ENCODE measurements around the gene ERVFRD-1. TPM values are rescaled to one million over a fixed set of nuclear protein-coding genes. Genes with fewer than 3 reads are reported as not detected.

Gene ERVFRD-1
- total and polyA plus RNA-seq, 2 donors from 2014 or later = 0.24 to 0.57 TPM

GRCh38 chr6:11094411-11094851 lies 17.1 kb downstream of the ERVFRD-1 start:
- no peak for TF ChIP-seq CTCF (IDR thresholded peaks at IDR 0.05; ENCODE audit: borderline replicate concordance, extremely low read depth, insufficient read depth)
- intact Hi-C loops (cut with DNase I) = no loop called here
- DNase-seq = peak; percentile 52 to 79 (median 73)
- H3K4me3 ChIP-seq (ENCODE audit: low read length in 3 of 3) = peak overlapping the region; percentile 74 to 89 (median 80)
- H3K9ac ChIP-seq (ENCODE audit: low read length in 3 of 3) = peak overlapping the region; percentile 29 to 74 (median 73)
- H3K4me1 ChIP-seq (ENCODE audit: control insufficient read depth in 2 of 3, insufficient read depth in 2 of 3, low read depth in 1 of 3, low read length in 3 of 3) = peaks cover 3 to 5% (median 4%) of the 10 kb centered on the region in 3 donors
- H3K27ac ChIP-seq (ENCODE audit: low read depth in 2 of 2, low read length in 2 of 2) = peak overlapping the region; percentile 14 to 62
- H3K27me3 ChIP-seq (ENCODE audit: control insufficient read depth, insufficient read depth, low read length) = no peaks in the 10 kb centered on the region
- no peaks in the 10 kb centered on the region for H3K9me3 ChIP-seq (ENCODE audit: control insufficient read depth in 2 of 3, insufficient read depth in 1 of 3, low read length in 3 of 3)
- FAIRE-seq = no peak
- H3K36me3 ChIP-seq (ENCODE audit: control insufficient read depth in 2 of 3, insufficient read depth in 3 of 3, low read length in 3 of 3) = no peaks in the 10 kb centered on the region

DNA sequence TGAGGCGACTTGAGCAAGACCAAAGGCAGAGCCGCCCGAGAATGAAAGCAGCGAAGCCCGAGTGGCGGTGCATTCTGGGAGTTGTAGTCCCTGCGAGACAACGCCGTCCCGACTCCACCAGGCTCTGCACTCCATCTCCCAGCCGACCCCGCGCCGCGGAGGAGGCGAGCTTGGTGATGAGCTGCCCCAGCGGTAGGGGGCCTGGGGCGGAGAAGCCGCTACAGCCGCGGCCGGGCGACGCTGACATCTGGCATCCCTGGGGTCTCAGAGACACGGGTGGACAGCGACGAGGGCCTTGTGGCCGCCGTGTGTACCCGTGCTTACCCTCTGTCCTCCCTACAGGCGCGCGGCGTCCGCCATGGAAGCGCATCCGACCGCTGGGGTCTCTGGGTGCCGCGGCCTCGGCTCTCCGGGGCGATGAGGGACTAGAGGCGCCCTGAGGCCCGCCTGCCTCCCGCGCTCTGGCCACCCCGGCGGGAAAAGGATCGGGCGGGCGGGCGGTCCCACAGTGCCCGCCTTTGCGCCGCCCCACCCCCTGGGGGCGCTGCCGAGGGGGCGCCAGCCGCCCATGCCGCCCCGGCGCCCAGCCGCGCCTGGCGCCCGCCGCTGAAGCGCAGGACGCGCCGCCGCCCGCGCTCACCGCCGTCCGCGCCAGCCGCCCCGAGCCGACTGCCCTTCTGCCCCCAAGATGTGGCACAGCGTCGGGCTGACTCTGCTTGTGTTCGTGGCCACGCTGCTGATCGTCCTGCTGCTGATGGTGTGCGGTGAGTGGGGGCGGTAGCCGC lies 17.7 kb downstream of the ERVFRD-1 start, which contains the start of gene SMIM13:
TSS of gene SMIM13 (plus strand) at position 209 of the 785 bp plus-strand sequence. CDS start at position 689, 480 bp downstream.
- intact Hi-C loops (cut with DNase I) = no loop called here

DNA sequence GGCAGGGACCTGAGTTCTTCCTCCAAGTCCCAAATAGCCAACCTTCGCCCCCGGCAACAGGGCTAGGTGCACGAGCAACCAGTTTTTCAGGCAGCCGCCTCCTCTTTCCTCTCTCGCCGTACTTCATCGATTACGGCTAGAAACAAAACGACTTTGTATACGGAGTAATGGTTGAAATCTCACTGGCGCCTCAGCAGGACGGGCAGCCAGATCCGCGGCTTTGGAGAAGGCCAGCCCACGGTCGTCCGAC lies 18.2 kb downstream of the ERVFRD-1 start:
- no peaks in the 10 kb centered on the region for H3K9me3 ChIP-seq (ENCODE audit: control insufficient read depth in 2 of 3, insufficient read depth in 1 of 3, low read length in 3 of 3)
- FAIRE-seq (no peak), DNase-seq (no peak)
- no peaks in the 10 kb centered on the region for H3K27me3 ChIP-seq (ENCODE audit: control insufficient read depth, insufficient read depth, low read length)
- H3K4me1 ChIP-seq (ENCODE audit: control insufficient read depth in 2 of 3, insufficient read depth in 2 of 3, low read depth in 1 of 3, low read length in 3 of 3) = peaks cover 3 to 5% (median 4%) of the 10 kb centered on the region in 3 donors
- H3K4me3 ChIP-seq (ENCODE audit: low read length in 3 of 3) = peak overlapping the region; percentile 74 to 91 (median 85)
- peak overlapping the region; percentile 51 to 69 (median 51) for H3K9ac ChIP-seq (ENCODE audit: low read length in 3 of 3)
- peak overlapping the region; percentile 93 to 94 for H3K27ac ChIP-seq (ENCODE audit: low read depth in 2 of 2, low read length in 2 of 2)
- TF ChIP-seq CTCF (IDR thresholded peaks at IDR 0.05; ENCODE audit: borderline replicate concordance, extremely low read depth, insufficient read depth) = no peak
- no peaks in the 10 kb centered on the region for H3K36me3 ChIP-seq (ENCODE audit: control insufficient read depth in 2 of 3, insufficient read depth in 3 of 3, low read length in 3 of 3)
- intact Hi-C loops (cut with DNase I) = no loop called here

More for the DNA sequence above, 17.7 kb downstream of the ERVFRD-1 start, which contains the start of gene SMIM13:
- H3K4me1 ChIP-seq (ENCODE audit: control insufficient read depth in 2 of 3, insufficient read depth in 2 of 3, low read depth in 1 of 3, low read length in 3 of 3) = peaks cover 3 to 5% (median 4%) of the 10 kb centered on the region in 3 donors
- FAIRE-seq = no peak
- DNase-seq = peak; percentile 98 to 99 (median 99)
- peak within 1 kb of the TSS; percentile 74 to 91 (median 89) for H3K4me3 ChIP-seq (ENCODE audit: low read length in 3 of 3)
- peak within 1 kb of the TSS; percentile 93 to 94 for H3K27ac ChIP-seq (ENCODE audit: low read depth in 2 of 2, low read length in 2 of 2)
- peak; percentile 41 for TF ChIP-seq CTCF (IDR thresholded peaks at IDR 0.05; ENCODE audit: borderline replicate concordance, extremely low read depth, insufficient read depth)
- H3K9ac ChIP-seq (ENCODE audit: low read length in 3 of 3) = peak within 1 kb of the TSS; percentile 73 to 93 (median 74)
- no peaks in the 10 kb centered on the region for H3K36me3 ChIP-seq (ENCODE audit: control insufficient read depth in 2 of 3, insufficient read depth in 3 of 3, low read length in 3 of 3)
- H3K27me3 ChIP-seq (ENCODE audit: control insufficient read depth, insufficient read depth, low read length) = no peaks in the 10 kb centered on the region
- H3K9me3 ChIP-seq (ENCODE audit: control insufficient read depth in 2 of 3, insufficient read depth in 1 of 3, low read length in 3 of 3) = no peaks in the 10 kb centered on the region

Measured in kidney (tissue), 14 donors.